Measurements from ENCODE around the gene PFN4.

The PFN4 gene

DNA sequence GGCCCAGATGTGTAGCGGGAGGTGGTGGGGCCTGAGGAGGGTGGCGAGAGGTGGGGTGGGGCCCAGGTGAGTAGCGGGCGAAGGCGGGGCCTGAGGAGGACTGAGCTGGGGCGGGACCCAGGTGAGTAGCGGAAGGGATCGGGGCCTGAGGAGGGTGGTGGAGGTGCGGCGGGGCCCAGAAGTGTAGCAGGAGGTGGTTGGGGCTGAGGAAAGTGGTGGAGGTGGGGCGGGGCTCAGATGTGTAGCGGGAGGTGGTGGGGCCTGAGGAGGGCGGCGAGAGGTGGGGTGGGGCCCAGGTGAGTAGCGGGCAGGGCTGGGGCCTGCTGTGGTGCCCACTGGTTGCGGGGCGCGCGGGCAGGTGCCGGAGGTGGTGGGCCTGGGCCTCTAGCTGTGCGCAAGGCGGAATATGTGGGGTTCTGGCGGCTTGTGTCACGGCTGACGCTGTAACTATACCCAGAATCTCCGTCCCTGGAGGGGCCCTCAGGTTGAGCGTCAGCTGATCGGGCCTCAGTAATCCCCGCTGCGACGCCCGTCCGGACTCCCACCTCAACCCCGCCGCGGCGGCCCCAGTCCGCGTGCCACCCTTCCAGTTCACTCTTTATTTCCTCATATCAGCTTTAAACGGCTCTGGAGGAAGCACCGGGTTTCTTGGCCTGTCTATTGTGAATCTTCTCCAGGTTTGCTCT is 46.1 kb downstream of the PFN4 start:
- peak; percentile 34 to 49 for DNase-seq

- DNase-seq = peak; percentile 98
These were observed 47.0 kb downstream of the PFN4 start, which contains the start of gene SF3B6 for GRCh38 chr2:24075915-24076848. SF3B6 (minus strand) TSS chr2:24076326; CDS start chr2:24076229, 97 bp downstream.

- no peak for DNase-seq
These were observed 47.9 kb downstream of the PFN4 start for GRCh38 chr2:24075259-24075658.

DNA sequence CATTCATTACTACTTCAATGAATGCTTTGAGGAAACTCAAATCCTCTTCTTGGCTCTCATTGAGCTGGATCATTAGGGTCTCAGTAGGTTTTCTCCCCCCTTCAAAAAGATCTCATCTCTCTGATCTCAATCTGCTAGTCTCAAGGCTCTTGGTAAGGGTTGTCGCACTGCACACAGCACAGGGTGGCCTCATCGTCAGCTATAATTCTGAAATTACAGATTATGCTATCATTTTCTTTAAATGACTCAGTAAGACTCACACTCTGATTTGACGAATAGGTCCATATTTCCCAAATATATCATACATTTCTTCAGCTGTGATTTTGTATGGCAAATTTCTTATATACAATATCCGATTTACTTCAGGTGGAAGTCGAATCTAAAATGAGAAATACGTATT is 49.3 kb downstream of the PFN4 start:
- no peak for DNase-seq

DNA sequence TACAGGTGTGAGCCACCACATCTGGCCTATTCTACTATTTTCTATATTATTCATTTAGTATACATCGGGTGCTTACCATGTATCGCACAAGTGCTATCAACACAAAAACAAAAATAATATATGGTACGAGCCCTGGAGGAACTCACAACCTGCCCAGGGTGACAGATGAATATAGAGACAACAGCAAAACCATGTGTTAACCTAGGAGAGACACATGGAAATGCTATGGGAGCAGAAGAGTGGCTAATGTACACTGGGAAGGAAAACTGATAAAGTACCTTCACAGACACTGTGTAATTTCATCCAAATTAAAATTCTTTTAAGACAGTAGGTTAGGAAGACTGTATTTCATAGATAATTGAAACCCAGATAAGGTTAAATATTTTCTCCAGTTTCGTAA is 50.9 kb downstream of the PFN4 start:
- DNase-seq = no peak

GRCh38 chr2:24065341-24065740 is 57.8 kb downstream of the PFN4 start:
- no peak for DNase-seq

Measured in Kasumi-1 (cell line).